GM19372 (cell line): ENCODE data around the gene PDE4A.
"Not testable (repeated sequence)": the region's sequence is repeated elsewhere in the genome, so short reads cannot be mapped to it uniquely, and the experiment has no call there.

Experiments
- ATAC-seq: cut with Tn5 transposase; IDR thresholded peaks from one replicate; pipeline ENCODE4 v1.9.1; 2021; ENCODE audit warnings: mild to moderate bottlenecking, low read depth, moderate library complexity; ENCODE audit not compliant: unreplicated experiment

The PDE4A gene

GRCh38 chr19:10424011-10424637 lies 3.8 kb downstream of the PDE4A start:
- no peak for ATAC-seq

GRCh38 chr19:10427169-10427568 lies 6.8 kb downstream of the PDE4A start:
- ATAC-seq, result no peak

GRCh38 chr19:10428996-10429381 lies 8.7 kb downstream of the PDE4A start:
- ATAC-seq, result no peak

- ATAC-seq, result no peak
Measured at GRCh38 chr19:10430505-10431253, 10.3 kb downstream of the PDE4A start.

- no peak for ATAC-seq
Measured at GRCh38 chr19:10431254-10431942, 11.1 kb downstream of the PDE4A start.

- no peak for ATAC-seq
Measured at GRCh38 chr19:10431943-10432735, 11.8 kb downstream of the PDE4A start.

- ATAC-seq, result no peak
Measured at GRCh38 chr19:10432736-10433130, 12.4 kb downstream of the PDE4A start.

GRCh38 chr19:10433131-10433536 lies 12.8 kb downstream of the PDE4A start:
- ATAC-seq, result no peak

- ATAC-seq, result no peak
Measured at GRCh38 chr19:10439588-10439987, 19.2 kb downstream of the PDE4A start.

- no peak for ATAC-seq
Measured at GRCh38 chr19:10442698-10443097, 22.4 kb downstream of the PDE4A start.

- ATAC-seq, result no peak
Measured at GRCh38 chr19:10449037-10449436, 28.7 kb downstream of the PDE4A start.

- no peak for ATAC-seq
Measured at GRCh38 chr19:10450191-10450852, 30.0 kb downstream of the PDE4A start.

GRCh38 chr19:10450853-10451609 lies 30.7 kb downstream of the PDE4A start:
- no peak for ATAC-seq

- no peak for ATAC-seq
Measured at GRCh38 chr19:10452726-10453618, 32.6 kb downstream of the PDE4A start.

GRCh38 chr19:10453852-10454251 lies 33.5 kb downstream of the PDE4A start:
- ATAC-seq, result no peak

GRCh38 chr19:10454267-10454666 lies 33.9 kb downstream of the PDE4A start:
- ATAC-seq, result no peak

GRCh38 chr19:10458733-10459132 lies 38.4 kb downstream of the PDE4A start:
- ATAC-seq, result not testable (repeated sequence)

GRCh38 chr19:10460714-10461046 lies 40.3 kb downstream of the PDE4A start:
- no peak for ATAC-seq
